ENCODE measurements around the gene LRRN1.

LRRN1 gene

DNA sequence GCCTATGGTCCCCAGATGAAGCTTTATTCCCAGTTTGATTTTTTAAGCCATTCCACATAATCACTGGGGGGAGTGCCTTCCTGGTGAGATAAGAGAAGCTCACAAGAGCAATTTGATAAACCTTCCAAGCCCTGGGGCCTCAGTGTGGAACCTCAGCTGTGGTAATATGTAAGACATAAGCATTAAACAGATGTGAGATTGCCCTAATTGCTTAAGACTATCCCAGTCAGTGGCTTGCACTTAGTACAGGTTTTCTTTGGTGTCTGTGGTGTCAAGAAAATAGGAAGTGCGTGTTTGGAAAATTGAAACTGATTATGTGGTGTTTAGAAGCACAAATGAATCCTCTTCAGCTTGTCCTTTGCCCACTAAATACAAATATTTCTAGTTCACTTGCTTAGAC lies 54.3 kb downstream of the LRRN1 start:
- Histone ChIP-seq H3F3A (ENCODE audit: low read depth) (no peaks in the 10 kb centered on the region), H3K4me2 (ENCODE audit: low read depth, low read length, poor library complexity, severe bottlenecking) (no peak overlapping the region), H3K36me3 (ENCODE audit: insufficient read depth, low read length) (no peaks in the 10 kb centered on the region), H3K4me3 (ENCODE audit: low read length, poor library complexity, severe bottlenecking) (no peak overlapping the region), H3K9ac (ENCODE audit: low read depth, low read length, poor library complexity, severe bottlenecking) (no peak overlapping the region), H3K9me2 (replicated peaks; ENCODE audit: low read depth, low read length) (0 out of 2 replicates have a peak, but pooled peaks cover 4% of the 10 kb centered on the region), H3K27me3 (ENCODE audit: insufficient read depth, low read length, poor library complexity, severe bottlenecking) (no peaks in the 10 kb centered on the region), H3K79me2 (ENCODE audit: insufficient read depth, low read length) (no peaks in the 10 kb centered on the region), H3K4me1 (ENCODE audit: insufficient read depth, low read length, poor library complexity, severe bottlenecking) (no peaks in the 10 kb centered on the region), H2AFZ (ENCODE audit: low read length) (no peak overlapping the region), H4K20me1 (ENCODE audit: insufficient read depth, low read length, poor library complexity, severe bottlenecking) (no peaks in the 10 kb centered on the region), H3K9me3 (ENCODE audit: insufficient read depth, low read depth, low read length) (no peaks in the 10 kb centered on the region)
- TF ChIP-seq EZH2phosphoT487 (IDR thresholded peaks at IDR 0.05; ENCODE audit: borderline replicate concordance), result no peak
- TF ChIP-seq, protein P1, sequence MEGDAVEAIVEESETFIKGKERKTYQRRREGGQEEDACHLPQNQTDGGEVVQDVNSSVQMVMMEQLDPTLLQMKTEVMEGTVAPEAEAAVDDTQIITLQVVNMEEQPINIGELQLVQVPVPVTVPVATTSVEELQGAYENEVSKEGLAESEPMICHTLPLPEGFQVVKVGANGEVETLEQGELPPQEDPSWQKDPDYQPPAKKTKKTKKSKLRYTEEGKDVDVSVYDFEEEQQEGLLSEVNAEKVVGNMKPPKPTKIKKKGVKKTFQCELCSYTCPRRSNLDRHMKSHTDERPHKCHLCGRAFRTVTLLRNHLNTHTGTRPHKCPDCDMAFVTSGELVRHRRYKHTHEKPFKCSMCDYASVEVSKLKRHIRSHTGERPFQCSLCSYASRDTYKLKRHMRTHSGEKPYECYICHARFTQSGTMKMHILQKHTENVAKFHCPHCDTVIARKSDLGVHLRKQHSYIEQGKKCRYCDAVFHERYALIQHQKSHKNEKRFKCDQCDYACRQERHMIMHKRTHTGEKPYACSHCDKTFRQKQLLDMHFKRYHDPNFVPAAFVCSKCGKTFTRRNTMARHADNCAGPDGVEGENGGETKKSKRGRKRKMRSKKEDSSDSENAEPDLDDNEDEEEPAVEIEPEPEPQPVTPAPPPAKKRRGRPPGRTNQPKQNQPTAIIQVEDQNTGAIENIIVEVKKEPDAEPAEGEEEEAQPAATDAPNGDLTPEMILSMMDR (conservative IDR thresholded peaks at IDR 0.05; ENCODE audit: low read length), result no peak

DNA sequence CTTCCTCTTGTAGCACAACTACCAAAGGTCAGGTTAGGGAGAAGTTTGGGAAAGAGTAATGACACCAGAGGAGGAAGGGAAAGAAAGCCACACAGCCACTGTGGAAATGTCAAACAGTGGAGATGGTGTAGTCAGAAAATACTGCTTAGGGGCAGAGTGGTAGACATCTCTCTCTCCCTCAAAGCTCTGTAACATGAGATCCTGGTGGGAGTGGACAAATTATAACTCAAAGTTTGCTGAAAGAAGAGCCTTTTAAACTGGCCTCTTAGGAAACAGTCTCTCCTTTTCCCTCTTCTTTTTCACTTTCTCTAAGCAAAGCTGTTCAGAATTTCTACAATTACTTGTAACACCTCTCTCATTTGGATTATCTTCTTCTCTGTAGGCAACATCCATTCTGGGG lies 55.8 kb downstream of the LRRN1 start:
- Histone ChIP-seq H3K9me2 (replicated peaks; ENCODE audit: low read depth, low read length) (0 out of 2 replicates have a peak, but pooled peaks cover 4% of the 10 kb centered on the region), H3K9ac (ENCODE audit: low read depth, low read length, poor library complexity, severe bottlenecking) (no peak overlapping the region), H3K4me3 (ENCODE audit: low read length, poor library complexity, severe bottlenecking) (no peak overlapping the region), H3K4me2 (ENCODE audit: low read depth, low read length, poor library complexity, severe bottlenecking) (no peak overlapping the region), H3K36me3 (ENCODE audit: insufficient read depth, low read length) (no peaks in the 10 kb centered on the region), H3K9me3 (ENCODE audit: insufficient read depth, low read depth, low read length) (no peaks in the 10 kb centered on the region), H2AFZ (ENCODE audit: low read length) (no peak overlapping the region), H4K20me1 (ENCODE audit: insufficient read depth, low read length, poor library complexity, severe bottlenecking) (no peaks in the 10 kb centered on the region), H3K4me1 (ENCODE audit: insufficient read depth, low read length, poor library complexity, severe bottlenecking) (no peaks in the 10 kb centered on the region), H3K79me2 (ENCODE audit: insufficient read depth, low read length) (no peaks in the 10 kb centered on the region), H3K27me3 (ENCODE audit: insufficient read depth, low read length, poor library complexity, severe bottlenecking) (no peaks in the 10 kb centered on the region), H3F3A (ENCODE audit: low read depth) (no peaks in the 10 kb centered on the region)
- TF ChIP-seq, protein P1 (conservative IDR thresholded peaks at IDR 0.05; ENCODE audit: low read length), result no peak
- no peak for TF ChIP-seq EZH2phosphoT487 (IDR thresholded peaks at IDR 0.05; ENCODE audit: borderline replicate concordance)

DNA sequence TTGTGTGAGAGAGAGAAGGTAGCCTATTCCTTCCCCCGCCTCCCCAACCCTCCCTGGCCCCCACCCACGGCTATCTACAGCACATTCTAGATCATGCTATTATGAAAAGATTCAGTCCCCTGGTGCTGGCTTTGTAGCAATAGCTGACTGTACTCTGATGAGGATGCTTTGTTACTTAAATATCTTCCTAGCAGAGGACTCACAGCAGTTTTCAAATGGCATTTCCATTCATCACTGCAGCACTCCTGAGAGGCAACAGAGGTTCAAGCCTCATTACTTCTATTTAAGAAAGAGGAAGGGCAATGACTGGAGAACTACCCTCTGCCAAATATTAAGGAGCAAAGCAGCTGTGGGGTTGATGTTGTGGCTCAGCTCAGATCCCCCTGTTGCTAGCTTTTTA lies 61.0 kb downstream of the LRRN1 start:
- no peaks in the 10 kb centered on the region for H3K79me2 ChIP-seq (ENCODE audit: insufficient read depth, low read length)
- H3K9me3 ChIP-seq (ENCODE audit: insufficient read depth, low read depth, low read length), result no peaks in the 10 kb centered on the region; the same call in 1 of the 2 replicates
- no peak overlapping the region for H3K9ac ChIP-seq (ENCODE audit: low read depth, low read length, poor library complexity, severe bottlenecking)
- H3K27me3 ChIP-seq (ENCODE audit: insufficient read depth, low read length, poor library complexity, severe bottlenecking), result no peaks in the 10 kb centered on the region
- no peaks in the 10 kb centered on the region for H3F3A ChIP-seq (ENCODE audit: low read depth)
- no peaks in the 10 kb centered on the region for H3K4me1 ChIP-seq (ENCODE audit: insufficient read depth, low read length, poor library complexity, severe bottlenecking)
- no peaks in the 10 kb centered on the region for H3K9me2 ChIP-seq (replicated peaks; ENCODE audit: low read depth, low read length)
- H3K4me3 ChIP-seq (ENCODE audit: low read length, poor library complexity, severe bottlenecking), result no peak overlapping the region
- no peak overlapping the region for H3K4me2 ChIP-seq (ENCODE audit: low read depth, low read length, poor library complexity, severe bottlenecking)
- TF ChIP-seq, protein P1 (conservative IDR thresholded peaks at IDR 0.05; ENCODE audit: low read length), result no peak
- TF ChIP-seq EZH2phosphoT487 (IDR thresholded peaks at IDR 0.05; ENCODE audit: borderline replicate concordance), result no peak
- H3K36me3 ChIP-seq (ENCODE audit: insufficient read depth, low read length), result no peaks in the 10 kb centered on the region
- H2AFZ ChIP-seq (ENCODE audit: low read length), result no peak overlapping the region
- H4K20me1 ChIP-seq (ENCODE audit: insufficient read depth, low read length, poor library complexity, severe bottlenecking), result no peaks in the 10 kb centered on the region

Measured in Loucy (cell line).